ENCODE results near the gene NSG2. TPM values are rescaled to one million over a fixed set of nuclear protein-coding genes. Genes with fewer than 3 reads are reported as not detected.

The NSG2 gene
- total RNA-seq, 1 experiment from 2014 or later: not detected

DNA sequence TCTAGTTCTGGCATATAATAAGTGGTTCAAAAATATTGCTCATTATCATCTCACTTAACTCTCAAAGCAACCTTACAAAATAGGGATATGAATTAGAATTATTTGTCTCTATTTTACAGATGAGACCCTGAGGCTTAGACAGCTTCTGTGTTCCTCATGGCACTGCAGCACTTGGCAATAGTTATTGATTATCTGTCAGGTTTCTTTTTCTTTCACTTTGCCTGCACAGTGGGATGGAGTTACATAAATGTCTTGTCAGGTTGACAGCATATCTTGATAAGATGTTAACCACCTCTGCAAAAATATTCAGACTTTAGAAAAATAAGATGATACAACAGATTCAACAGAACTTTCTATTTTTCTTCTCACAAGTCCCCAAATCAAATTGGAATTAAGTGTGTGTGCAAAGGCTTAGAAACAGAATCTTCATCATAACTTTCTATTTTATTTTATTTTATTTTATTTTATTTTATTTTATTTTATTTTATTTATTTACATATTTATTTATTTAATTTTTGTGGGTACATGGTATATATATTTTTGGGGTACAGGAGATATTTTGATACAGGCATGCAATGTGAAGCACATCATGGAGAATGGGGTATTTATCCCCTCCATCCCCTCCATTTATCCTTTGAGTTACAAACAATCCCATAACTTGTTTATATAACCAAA is 17.7 kb downstream of the NSG2 start:
- no peak for DNase-seq
- no peak overlapping the region for H3K4ac ChIP-seq (ENCODE audit: low read depth, low read length)
- H2BK20ac ChIP-seq (ENCODE audit: low read depth, low read length, poor library complexity, severe bottlenecking): no peak overlapping the region
- no peak overlapping the region for H3K14ac ChIP-seq (ENCODE audit: insufficient read depth, low read length)
- no peak overlapping the region for H3K23ac ChIP-seq (ENCODE audit: insufficient read length, low read depth, low read length)
- no peak overlapping the region for H4K8ac ChIP-seq (replicated peaks; ENCODE audit: insufficient read length, low read depth, low read length)
- Mint-ChIP-seq H3K9me3 (no peaks in the 10 kb centered on the region), H3K27ac (no peak overlapping the region), H3K36me3 (ENCODE audit: insufficient read depth in 1 of 3, low read depth in 3 of 3) (no peaks in the 10 kb centered on the region), H3K4me1 (no peaks in the 10 kb centered on the region), H3K4me3 (no peak overlapping the region), H3K27me3 (ENCODE audit: low read depth) (peaks cover 11% of the 10 kb centered on the region)
- H2BK15ac ChIP-seq (ENCODE audit: low read depth, low read length): no peak overlapping the region
- H3K79me2 ChIP-seq (ENCODE audit: insufficient read depth, low read length): no peaks in the 10 kb centered on the region
- H3K23me2 ChIP-seq (ENCODE audit: insufficient read length, low read depth, low read length, poor library complexity, severe bottlenecking): no peaks in the 10 kb centered on the region
- H2AFZ ChIP-seq (ENCODE audit: low read length): no peak overlapping the region
- no peak overlapping the region for H2BK120ac ChIP-seq (ENCODE audit: low read depth, low read length, poor library complexity, severe bottlenecking)
- H2AK5ac ChIP-seq (ENCODE audit: insufficient read length, low read length): no peak overlapping the region
- no peak overlapping the region for H2BK12ac ChIP-seq (ENCODE audit: insufficient read length, low read depth, low read length)
- H4K20me1 ChIP-seq (ENCODE audit: control insufficient read depth, insufficient read depth, insufficient read length): no peaks in the 10 kb centered on the region
- no peak overlapping the region for H3T11ph ChIP-seq (ENCODE audit: low read length)
- no peak overlapping the region for H4K91ac ChIP-seq (ENCODE audit: insufficient read length, low read depth, low read length)
- H2BK5ac ChIP-seq (ENCODE audit: insufficient read length, low read length): no peak overlapping the region
- no peak overlapping the region for H3K9ac ChIP-seq (ENCODE audit: extremely low read depth, insufficient read length, low read length)
- H3K9me3 ChIP-seq (ENCODE audit: control insufficient read depth, low read depth, low read length): no peaks in the 10 kb centered on the region
- H3K79me1 ChIP-seq (ENCODE audit: insufficient read depth, low read depth, low read length, poor library complexity, severe bottlenecking): no peaks in the 10 kb centered on the region
- H3K4me1 ChIP-seq (ENCODE audit: insufficient read depth, low read length): no peaks in the 10 kb centered on the region
- no peak overlapping the region for H3K18ac ChIP-seq (ENCODE audit: insufficient read length, low read depth, low read length)
- no peak overlapping the region for H4K5ac ChIP-seq (ENCODE audit: insufficient read length, low read depth, low read length)
- H3K4me2 ChIP-seq (ENCODE audit: insufficient read depth, insufficient read length, low read length): no peak overlapping the region
- H3K27ac ChIP-seq (ENCODE audit: insufficient read length, low read depth, low read length): no peak overlapping the region
- TF ChIP-seq, protein P1, sequence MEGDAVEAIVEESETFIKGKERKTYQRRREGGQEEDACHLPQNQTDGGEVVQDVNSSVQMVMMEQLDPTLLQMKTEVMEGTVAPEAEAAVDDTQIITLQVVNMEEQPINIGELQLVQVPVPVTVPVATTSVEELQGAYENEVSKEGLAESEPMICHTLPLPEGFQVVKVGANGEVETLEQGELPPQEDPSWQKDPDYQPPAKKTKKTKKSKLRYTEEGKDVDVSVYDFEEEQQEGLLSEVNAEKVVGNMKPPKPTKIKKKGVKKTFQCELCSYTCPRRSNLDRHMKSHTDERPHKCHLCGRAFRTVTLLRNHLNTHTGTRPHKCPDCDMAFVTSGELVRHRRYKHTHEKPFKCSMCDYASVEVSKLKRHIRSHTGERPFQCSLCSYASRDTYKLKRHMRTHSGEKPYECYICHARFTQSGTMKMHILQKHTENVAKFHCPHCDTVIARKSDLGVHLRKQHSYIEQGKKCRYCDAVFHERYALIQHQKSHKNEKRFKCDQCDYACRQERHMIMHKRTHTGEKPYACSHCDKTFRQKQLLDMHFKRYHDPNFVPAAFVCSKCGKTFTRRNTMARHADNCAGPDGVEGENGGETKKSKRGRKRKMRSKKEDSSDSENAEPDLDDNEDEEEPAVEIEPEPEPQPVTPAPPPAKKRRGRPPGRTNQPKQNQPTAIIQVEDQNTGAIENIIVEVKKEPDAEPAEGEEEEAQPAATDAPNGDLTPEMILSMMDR (conservative IDR thresholded peaks at IDR 0.05): no peak
- H3K27me3 ChIP-seq (ENCODE audit: insufficient read depth, low read length): no peaks in the 10 kb centered on the region
- no peak overlapping the region for H3K56ac ChIP-seq (ENCODE audit: insufficient read length, low read depth, low read length)
